ENCODE measurements around the gene SRSF4. TPM values are rescaled to one million over a fixed set of nuclear protein-coding genes. Genes with fewer than 3 reads are reported as not detected.

SRSF4 gene
- total and polyA plus RNA-seq, 2 of the 8 experiments (the other 6 are each of a cell fraction or from before 2014, with no cell fraction given) = 34.9 to 86.5 TPM

DNA sequence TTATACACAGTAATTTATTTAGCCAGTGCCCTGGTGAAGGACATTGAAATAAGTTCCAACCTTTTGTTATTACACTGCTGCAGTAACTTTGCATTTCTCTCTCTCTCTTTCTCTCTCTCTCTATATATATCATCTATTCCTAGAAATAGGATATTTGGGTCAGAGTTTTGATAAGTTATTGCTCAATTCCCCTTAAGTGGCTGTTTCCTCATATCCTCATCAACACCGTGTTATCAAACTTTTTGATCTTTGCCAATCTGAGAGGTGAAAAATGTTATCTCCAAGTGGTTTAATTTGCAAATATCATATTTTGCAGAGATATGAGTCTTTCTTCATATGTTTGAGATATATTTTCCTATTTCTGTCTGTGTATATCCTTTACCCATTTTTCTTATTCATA is 1.6 kb upstream of the SRSF4 start:
- CTCF ChIA-PET (ENCODE audit: partially characterized antibody) = interaction anchor here (0.9 to 2.9 kb wide), 5 partner anchors 14 to 152 kb away, joined by 3 to 29 read pairs (median 4); no protein-coding TSS in a partner anchor
- Histone ChIP-seq H2BK120ac (replicated peaks; ENCODE audit: low read depth, low read length) (no peak overlapping the region), H3K79me1 (ENCODE audit: low read depth, low read length) (no peaks in the 10 kb centered on the region; the same call in 1 of the 2 replicates), H2BK15ac (ENCODE audit: low read length) (no peak overlapping the region), H3K9me3 (ENCODE audit: insufficient read depth in 2 of 2, low read depth in 1 of 2, low read length in 1 of 2) (no peaks in the 10 kb centered on the region), H3K79me2 (ENCODE audit: control insufficient read depth in 1 of 2, insufficient read depth in 2 of 2, low read length in 2 of 2) (peaks cover 25 to 30% of the 10 kb centered on the region in 2 experiments), H4K91ac (replicated peaks; ENCODE audit: insufficient read length, low read length) (no peak overlapping the region), H2BK5ac (ENCODE audit: low read depth, low read length) (no peak overlapping the region), H2AFZ (ENCODE audit: low read length) (no peak overlapping the region), H2BK20ac (ENCODE audit: low read length) (no peak overlapping the region), H2BK12ac (ENCODE audit: low read depth, low read length) (no peak overlapping the region), H3K4me2 (ENCODE audit: insufficient read depth in 1 of 2, low read depth in 2 of 2, low read length in 2 of 2) (no peak overlapping the region), H3K23me2 (ENCODE audit: low read depth, low read length) (peaks cover 7% of the 10 kb centered on the region; the same call in 1 of the 2 replicates), H3K18ac (ENCODE audit: extremely low read depth, low read length) (no peak overlapping the region), H4K5ac (ENCODE audit: insufficient read length, low read depth, low read length) (no peak overlapping the region), H3K36me3 (ENCODE audit: control insufficient read depth in 2 of 4, insufficient read depth in 4 of 4, low read length in 3 of 4) (peaks cover 0 to 5% (median 4%) of the 10 kb centered on the region in 4 experiments; a peak in 4 of 8 replicates), H3K56ac (replicated peaks; ENCODE audit: insufficient read length, low read depth, low read length) (no peak overlapping the region), H4K20me1 (replicated peaks in 1 of 2; ENCODE audit: control insufficient read depth in 1 of 2, insufficient read depth in 2 of 2, low read length in 2 of 2) (peaks cover 9 to 14% of the 10 kb centered on the region in 2 experiments), H3K23ac (ENCODE audit: insufficient read length) (no peak overlapping the region), H3K4ac (replicated peaks; ENCODE audit: insufficient read length, low read depth, low read length) (no peak overlapping the region), H2AK5ac (ENCODE audit: low read depth, low read length) (no peak overlapping the region), H3K27me3 (replicated peaks in 1 of 4; ENCODE audit: control insufficient read depth in 3 of 4, extremely low read depth in 1 of 4, insufficient read depth in 3 of 4, low read length in 3 of 4) (no peaks in the 10 kb centered on the region), H4K8ac (ENCODE audit: extremely low read depth, insufficient read depth, low read length) (no peak overlapping the region), H3K4me3 (ENCODE audit: extremely low read depth in 1 of 4, insufficient read depth in 2 of 4, low read depth in 3 of 4, low read length in 4 of 4) (no peak overlapping the region), H3K9ac (replicated peaks in 1 of 4; ENCODE audit: extremely low read depth in 1 of 4, low read depth in 3 of 4, low read length in 3 of 4) (no peak overlapping the region), H3K4me1 (replicated peaks in 1 of 4; ENCODE audit: control insufficient read depth in 3 of 4, insufficient read depth in 4 of 4, low read length in 3 of 4) (peaks cover 4 to 15% (median 7%) of the 10 kb centered on the region in 4 experiments; a peak in 6 of 7 replicates), H3K27ac (ENCODE audit: low read depth, low read length) (no peak overlapping the region), H3K14ac (ENCODE audit: insufficient read length) (no peak overlapping the region)
- 92% methylated on average over 1 of the region's 1 CpG; no CpG with 5 or more reads in 1 of the 2 experiments for WGBS, 2 experiments (ENCODE audit: extremely low coverage in 1 of 2, insufficient coverage in 1 of 2, insufficient read length in 1 of 2, insufficient replicate concordance in 2 of 2, low coverage in 1 of 2, low lambda C conversion rate in 2 of 2, missing lambda C conversion rate in 1 of 2)
- no peak for FAIRE-seq
- no peak for DNase-seq (ENCODE audit: low read depth in 1 of 2, low spot score in 2 of 2)
- POLR2A ChIA-PET (ENCODE audit: partially characterized antibody) = interaction anchor here (1.5 to 7.2 kb wide), 3 partner anchors 13 to 60 kb away, joined by 3 to 105 read pairs (median 77); partner anchors contain the start of gene TMEM200B
- TF ChIP-seq MAFK (IDR thresholded peaks at IDR 0.05; ENCODE audit: low read depth, low read length) (no peak), CHD2 (IDR thresholded peaks at IDR 0.05; ENCODE audit: low read length) (no peak), ATF2 (IDR thresholded peaks at IDR 0.05; ENCODE audit: low read length) (no peak), RNF2 (IDR thresholded peaks at IDR 0.05; ENCODE audit: borderline replicate concordance, low read depth, low read length, missing control alignments, poor library complexity, severe bottlenecking) (no peak)
- TF ChIP-seq, protein P1, sequence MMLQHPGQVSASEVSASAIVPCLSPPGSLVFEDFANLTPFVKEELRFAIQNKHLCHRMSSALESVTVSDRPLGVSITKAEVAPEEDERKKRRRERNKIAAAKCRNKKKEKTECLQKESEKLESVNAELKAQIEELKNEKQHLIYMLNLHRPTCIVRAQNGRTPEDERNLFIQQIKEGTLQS (IDR thresholded peaks at IDR 0.05; ENCODE audit: insufficient read depth, low read depth, low read length) = no peak

All from H1 (cell line).